Retinal pigment epithelial cell (primary cell): ENCODE results near the gene CAPN1.

Source experiments
- DNase-seq: peaks from one replicate; pipeline ENCODE4 v3.0.0-alpha.2; 2010; ENCODE audit warnings: low read depth
- H3K4me3 ChIP-seq: 2 replicates; pipeline ENCODE4 v1.5.1; 2011; ENCODE audit warnings: mild to moderate bottlenecking, low read length, control low read depth, moderate library complexity
- CTCF ChIP-seq: conservative IDR thresholded peaks from 2 replicates; pipeline ENCODE4 v1.5.1; 2011; ENCODE audit warnings: low read depth, low read length, control low read depth, inconsistent platforms

The CAPN1 gene

GRCh38 chr11:65181569-65182257, at the start of gene CAPN1:
CAPN1 (plus strand) TSS chr11:65181928; CDS start chr11:65182702, 774 bp downstream.
- H3K4me3 ChIP-seq, result peak within 1 kb of the TSS; percentile 85
- DNase-seq, result no peak
- TF ChIP-seq CTCF, result no peak

- TF ChIP-seq CTCF, result no peak
- no peak overlapping the region for H3K4me3 ChIP-seq
- DNase-seq, result no peak
Measured at GRCh38 chr11:65132238-65132987, 49.3 kb upstream of the CAPN1 start.

GRCh38 chr11:65132988-65133700, 48.6 kb upstream of the CAPN1 start:
- TF ChIP-seq CTCF, result no peak
- DNase-seq, result no peak
- peak overlapping the region; percentile 91 for H3K4me3 ChIP-seq

- TF ChIP-seq CTCF, result no peak
- DNase-seq, result no peak
- H3K4me3 ChIP-seq, result peak overlapping the region; percentile 91
Measured at GRCh38 chr11:65133724-65134123, 48.0 kb upstream of the CAPN1 start.

- TF ChIP-seq CTCF, result no peak
- H3K4me3 ChIP-seq, result peak within 1 kb of the TSS; percentile 91
- peak; percentile 62 for DNase-seq
Measured at GRCh38 chr11:65134240-65134951, 47.3 kb upstream of the CAPN1 start, which contains the start of gene SYVN1. SYVN1 (minus strand) TSS chr11:65134519; CDS start chr11:65133601, 918 bp downstream.

GRCh38 chr11:65134952-65135632, 46.6 kb upstream of the CAPN1 start:
- TF ChIP-seq CTCF, result no peak
- DNase-seq, result peak; percentile 97
- H3K4me3 ChIP-seq, result peak overlapping the region; percentile 91
